IMR-90 (cell line): ENCODE measurements around the gene RYR2. TPM values are rescaled to one million over a fixed set of nuclear protein-coding genes. Genes with fewer than 3 reads are reported as not detected.

Source experiments
- ATAC-seq: fragments of 200-7000 bp; cut with Tn5 transposase; 2 replicates; pipeline ENCODE4 v1.9.1; 2020; ENCODE audit warnings: low read depth, mild to moderate bottlenecking, moderate library complexity
- BruUV-seq: library from RNA; stranded (reverse); fragments of 400-500 nt; replicated peaks from 2 replicates; lab custom pipeline; 2021; lab: Mats Ljungman, UMichigan
- CTCF ChIA-PET: fragments of 300-600 bp; formaldehyde crosslinking; extraction: SDS; loops from one replicate; lab custom pipeline; 2021; ENCODE audit warnings: antibody characterized with exemption; lab: Yijun Ruan, JAX
- POLR2A ChIA-PET: fragments of 300-600 bp; sonication (Branson Sonifier 250); formaldehyde crosslinking; loops from one replicate; lab custom pipeline; 2022; ENCODE audit warnings: antibody characterized with exemption; ENCODE audit not compliant: unreplicated experiment; lab: Charles Lee
- DNase-seq: peaks from one replicate; pipeline ENCODE4 v3.0.0; 2013
- H2AFZ ChIP-seq: replicated peaks from 2 replicates; pipeline ENCODE3; 2013; ENCODE audit warnings: low read length, mild to moderate bottlenecking; ENCODE audit not compliant: poor library complexity
- H2AK5ac ChIP-seq: 2 replicates; pipeline ENCODE4 v1.6.1; 2013; ENCODE audit warnings: low read depth, low read length, inconsistent platforms
- H2AK9ac ChIP-seq: replicated peaks from 2 replicates; pipeline ENCODE3; 2013; ENCODE audit warnings: mild to moderate bottlenecking, low read depth, low read length, moderate library complexity; ENCODE audit not compliant: poor library complexity
- H2BK120ac ChIP-seq: 2 replicates; pipeline ENCODE4 v1.6.1; 2013; ENCODE audit warnings: low read depth, low read length, inconsistent platforms
- H2BK15ac ChIP-seq: 3 replicates; pipeline ENCODE4 v1.6.1; 2013; ENCODE audit warnings: low read depth, low read length, inconsistent platforms
- H2BK20ac ChIP-seq: 2 replicates; pipeline ENCODE4 v1.6.1; 2013; ENCODE audit warnings: low read depth, mild to moderate bottlenecking, inconsistent platforms, low read length, moderate library complexity
- H2BK5ac ChIP-seq: 2 replicates; pipeline ENCODE4 v1.6.1; 2013; ENCODE audit warnings: mild to moderate bottlenecking, low read depth, low read length, inconsistent platforms; ENCODE audit not compliant: poor library complexity, severe bottlenecking
- H3K14ac ChIP-seq: replicated peaks from 2 replicates; pipeline ENCODE4 v1.6.1; 2013; ENCODE audit warnings: low read depth, low read length, inconsistent platforms
- H3K18ac ChIP-seq: 2 replicates; pipeline ENCODE4 v1.6.1; 2013; ENCODE audit warnings: low read depth, low read length, control low read depth
- H3K23ac ChIP-seq: 2 replicates; pipeline ENCODE4 v1.6.1; 2013; ENCODE audit warnings: low read depth, low read length, inconsistent platforms
- H3K27ac ChIP-seq: 2 replicates; pipeline ENCODE4 v1.5.1; 2013; ENCODE audit warnings: mild to moderate bottlenecking, control low read depth, low read length; ENCODE audit not compliant: insufficient read depth
- H3K27me3 ChIP-seq: 2 replicates; pipeline ENCODE4 v1.6.1; 2013; ENCODE audit warnings: low read length; ENCODE audit not compliant: control insufficient read depth, insufficient read depth
- H3K36me3 ChIP-seq: 2 replicates; pipeline ENCODE4 v1.6.1; 2013; ENCODE audit warnings: low read length, mixed read lengths; ENCODE audit not compliant: control insufficient read depth, insufficient read depth
- H3K4ac ChIP-seq: 2 replicates; pipeline ENCODE4 v1.6.1; 2013; ENCODE audit warnings: low read depth, low read length, inconsistent platforms
- H3K4me1 ChIP-seq: 2 replicates; pipeline ENCODE4 v1.6.1; 2013; ENCODE audit warnings: low read length, mixed read lengths; ENCODE audit not compliant: control insufficient read depth, insufficient read depth
- H3K4me2 ChIP-seq: 2 replicates; pipeline ENCODE4 v1.6.1; 2013; ENCODE audit warnings: low read depth, mild to moderate bottlenecking, control low read depth, low read length, moderate library complexity
- H3K4me3 ChIP-seq: 2 replicates; pipeline ENCODE4 v1.5.1; 2013; ENCODE audit warnings: low read depth, mild to moderate bottlenecking, control low read depth, low read length, moderate library complexity; ENCODE audit not compliant: insufficient read depth
- H3K56ac ChIP-seq: 2 replicates; pipeline ENCODE4 v1.6.1; 2013; ENCODE audit warnings: low read length, inconsistent platforms; ENCODE audit not compliant: insufficient read depth; ENCODE audit errors: extremely low read depth
- H3K79me1 ChIP-seq, 2 experiments: 2 replicates each; pipeline ENCODE4 v1.6.1; 2013; ENCODE audit warnings: low read length in 2 of 2, inconsistent platforms in 1 of 2, low read depth in 1 of 2
- H3K9ac ChIP-seq: 2 replicates; pipeline ENCODE4 v1.6.1; 2013; ENCODE audit warnings: low read depth, low read length, control low read depth
- H3K9me1 ChIP-seq: 2 replicates; pipeline ENCODE4 v1.6.1; 2013; ENCODE audit warnings: low read length, inconsistent platforms; ENCODE audit not compliant: insufficient read depth
- H3K9me3 ChIP-seq: 2 replicates; pipeline ENCODE4 v1.6.1; 2013; ENCODE audit warnings: low read length; ENCODE audit not compliant: control insufficient read depth, insufficient read depth
- H4K20me1 ChIP-seq: 2 replicates; pipeline ENCODE4 v1.6.1; 2013; ENCODE audit warnings: low read length, inconsistent platforms; ENCODE audit not compliant: insufficient read depth
- H4K5ac ChIP-seq: 2 replicates; pipeline ENCODE4 v1.6.1; 2013; ENCODE audit warnings: mild to moderate bottlenecking, low read depth, low read length, control low read depth
- H4K8ac ChIP-seq, 2 experiments: 2 replicates each; pipeline ENCODE4 v1.6.1; 2013; ENCODE audit warnings: low read depth in 2 of 2, low read length in 2 of 2, control low read depth in 1 of 2, inconsistent platforms in 1 of 2
- H4K91ac ChIP-seq: 2 replicates; pipeline ENCODE4 v1.6.1; 2013; ENCODE audit warnings: low read depth, low read length, inconsistent platforms; ENCODE audit not compliant: insufficient read depth
- BHLHE40 ChIP-seq: fragments of 150-350 bp; IDR thresholded peaks from 2 replicates; pipeline ENCODE4 v1.6.1; 2016; ENCODE audit warnings: mild to moderate bottlenecking, low read depth, low read length
- ELK1 ChIP-seq: fragments of 150-350 bp; IDR thresholded peaks from 2 replicates; pipeline ENCODE4 v1.6.1; 2016; ENCODE audit warnings: low read depth, mild to moderate bottlenecking, low read length, moderate library complexity, borderline replicate concordance
- RCOR1 ChIP-seq: IDR thresholded peaks from 2 replicates; pipeline ENCODE4 v1.6.1; 2012; ENCODE audit warnings: mild to moderate bottlenecking, low read length, improper control_type of control experiment; ENCODE audit not compliant: insufficient replicate concordance
- SMC3 ChIP-seq: fragments of 150-350 bp; IDR thresholded peaks from 2 replicates; pipeline ENCODE4 v1.6.1; 2016; ENCODE audit warnings: low read depth, mild to moderate bottlenecking, antibody characterized with exemption, low read length, moderate library complexity
- USF2 ChIP-seq: fragments of 150-350 bp; IDR thresholded peaks from 2 replicates; pipeline ENCODE4 v1.6.1; 2017; ENCODE audit warnings: mild to moderate bottlenecking, antibody characterized with exemption, low read length, low read depth
- WGBS, 2 experiments: methylation state at CpG; one replicate each; pipeline versions ENCODE4 v1.1.5 to v1.1.7; 2013; ENCODE audit warnings: missing lambda C conversion rate in 2 of 2; ENCODE audit not compliant: insufficient read length in 1 of 2; ENCODE audit errors: extremely low coverage in 2 of 2; 5-methylcytosine and 5-hydroxymethylcytosine counted together
- dilution Hi-C: fragments of 300-500 bp; cut with HindIII; formaldehyde crosslinking; loops from one replicate; pipeline ENCODE4 v1.14.3; 2018; ENCODE audit warnings: low sequenced_read_pairs; ENCODE audit not compliant: unreplicated experiment
- in situ Hi-C: fragments of 300-500 bp; cut with MboI; formaldehyde crosslinking; loops from 3 replicates; pipeline ENCODE4 v1.14.3; 2019; ENCODE audit warnings: low sequenced_read_pairs, inconsistent platforms, mixed read lengths
- intact Hi-C: fragments of 100-400 bp; cut with micrococcal nuclease; formaldehyde crosslinking; loops from 2 replicates; pipeline ENCODE4 v1.10.0; 2022
- polyA plus RNA-seq, 3 experiments: library from polyadenylated mRNA; depleted of rRNA; stranded (reverse); fragments of >200 nt; gene quantifications; 2 replicates each; pipeline ENCODE4 v1.2.3, GENCODE V29; 2012; ENCODE audit warnings: low replicate concordance in 1 of 3
- total RNA-seq: library from RNA; depleted of rRNA; stranded (reverse); fragments of >200 nt; gene quantifications from 2 replicates; pipeline ENCODE4 v1.2.3, GENCODE V29; 2012

RYR2 gene
- total and polyA plus RNA-seq, 2 of the 4 experiments (the other 2 are of a cell fraction) = not detected

- Histone ChIP-seq H2BK120ac (no peak overlapping the region), H3K4me2 (no peak overlapping the region), H4K20me1 (no peaks in the 10 kb centered on the region), H3K27me3 (no peaks in the 10 kb centered on the region), H3K4ac (no peak overlapping the region), H3K9ac (no peak overlapping the region), H4K91ac (no peak overlapping the region), H2BK15ac (no peak overlapping the region), H2BK20ac (no peak overlapping the region), H3K18ac (no peak overlapping the region), H3K9me3 (no peaks in the 10 kb centered on the region), H3K56ac (no peak overlapping the region), H3K4me1 (no peaks in the 10 kb centered on the region), H3K14ac (no peak overlapping the region), H2AK9ac (no peak overlapping the region), H3K36me3 (no peaks in the 10 kb centered on the region), H3K9me1 (no peaks in the 10 kb centered on the region), H3K23ac (no peak overlapping the region), H3K4me3 (no peak overlapping the region), H4K8ac (no peak overlapping the region), H4K5ac (no peak overlapping the region), H2BK5ac (no peak overlapping the region), H2AFZ (no peak overlapping the region), H2AK5ac (no peak overlapping the region), H3K79me1 (no peaks in the 10 kb centered on the region), H3K27ac (no peak overlapping the region)
- no peak for TF ChIP-seq ELK1
- TF ChIP-seq USF2 = no peak
- no peak for TF ChIP-seq BHLHE40
- TF ChIP-seq RCOR1 = no peak
- TF ChIP-seq SMC3 = no peak
- no TSS peak for BruUV-seq
- intact Hi-C loops (no loop called here), in situ Hi-C loops (no loop called here), dilution Hi-C loops (no loop called here)
- ChIA-PET CTCF (no interaction called here), POLR2A (no interaction called here)
- ATAC-seq = no peak
- WGBS, 2 experiments = no CpG with 5 or more reads among the region's 2 CpGs
- DNase-seq = no peak
Observed at GRCh38 chr1:237791592-237791991, 749.6 kb downstream of the RYR2 start.
